ENCODE measurements around the gene STIMATE. TPM values are rescaled to one million over a fixed set of nuclear protein-coding genes. Genes with fewer than 3 reads are reported as not detected.

STIMATE gene
- total and polyA plus RNA-seq, 8 donors = 4.9 to 121 (median 14.0) TPM

DNA sequence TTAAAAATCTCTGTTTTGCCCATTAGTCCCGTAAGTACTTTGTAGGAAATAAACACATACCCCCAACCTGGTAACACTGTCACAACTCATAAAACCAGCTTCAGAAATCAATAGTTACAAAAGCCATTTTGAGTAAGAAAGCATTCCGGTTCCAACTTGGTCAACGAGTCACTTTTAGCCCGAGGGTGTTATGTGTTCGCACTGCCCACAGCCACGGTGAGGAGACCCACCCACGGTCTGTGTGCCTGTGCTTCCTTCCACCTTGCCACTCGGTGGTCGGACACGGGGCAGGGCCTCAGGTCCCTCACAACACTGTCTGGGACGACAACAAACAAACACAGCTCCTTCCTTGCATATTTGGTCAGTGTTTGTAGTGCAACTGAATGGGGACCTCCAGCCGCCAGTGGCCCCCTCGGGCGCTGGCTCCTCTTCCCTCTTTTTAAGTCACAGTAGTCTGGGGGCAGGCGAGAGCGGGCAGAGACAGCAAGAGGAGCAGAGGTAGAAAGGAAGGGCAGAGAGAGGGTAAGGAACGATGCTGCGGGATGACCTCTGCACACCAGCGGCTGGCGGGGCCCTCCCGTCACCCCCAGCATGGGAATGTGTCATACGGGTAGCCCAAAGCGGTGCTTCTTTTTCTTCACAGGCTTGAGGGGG lies 57.3 kb downstream of the STIMATE start:
- Histone ChIP-seq H3K36me3 (peaks cover 14 to 81% (median 68%) of the 10 kb centered on the region in 4 donors), H3K27me3 (no peaks in the 10 kb centered on the region), H3K9me3 (no peaks in the 10 kb centered on the region), H3K4me1 (peaks cover 13 to 38% (median 31%) of the 10 kb centered on the region in 4 donors), H3K4me3 (no peak overlapping the region), H3K27ac (no peak overlapping the region)
- TF ChIP-seq POLR2AphosphoS5 (IDR thresholded peaks at IDR 0.05) (no peak), EP300 (IDR thresholded peaks at IDR 0.05) (no peak), POLR2A (IDR thresholded peaks at IDR 0.05) (no peak)
- TF ChIP-seq, protein P1, sequence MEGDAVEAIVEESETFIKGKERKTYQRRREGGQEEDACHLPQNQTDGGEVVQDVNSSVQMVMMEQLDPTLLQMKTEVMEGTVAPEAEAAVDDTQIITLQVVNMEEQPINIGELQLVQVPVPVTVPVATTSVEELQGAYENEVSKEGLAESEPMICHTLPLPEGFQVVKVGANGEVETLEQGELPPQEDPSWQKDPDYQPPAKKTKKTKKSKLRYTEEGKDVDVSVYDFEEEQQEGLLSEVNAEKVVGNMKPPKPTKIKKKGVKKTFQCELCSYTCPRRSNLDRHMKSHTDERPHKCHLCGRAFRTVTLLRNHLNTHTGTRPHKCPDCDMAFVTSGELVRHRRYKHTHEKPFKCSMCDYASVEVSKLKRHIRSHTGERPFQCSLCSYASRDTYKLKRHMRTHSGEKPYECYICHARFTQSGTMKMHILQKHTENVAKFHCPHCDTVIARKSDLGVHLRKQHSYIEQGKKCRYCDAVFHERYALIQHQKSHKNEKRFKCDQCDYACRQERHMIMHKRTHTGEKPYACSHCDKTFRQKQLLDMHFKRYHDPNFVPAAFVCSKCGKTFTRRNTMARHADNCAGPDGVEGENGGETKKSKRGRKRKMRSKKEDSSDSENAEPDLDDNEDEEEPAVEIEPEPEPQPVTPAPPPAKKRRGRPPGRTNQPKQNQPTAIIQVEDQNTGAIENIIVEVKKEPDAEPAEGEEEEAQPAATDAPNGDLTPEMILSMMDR (IDR thresholded peaks at IDR 0.05) = no peak
- WGBS, 5 donors = 86 to 88% (median 88%) methylated on average over 23 of the region's 23 CpGs
- DNase-seq = no peak
- intact Hi-C loops (cut with DNase I; ENCODE audit: low total_unique reads) = no loop called here

DNA sequence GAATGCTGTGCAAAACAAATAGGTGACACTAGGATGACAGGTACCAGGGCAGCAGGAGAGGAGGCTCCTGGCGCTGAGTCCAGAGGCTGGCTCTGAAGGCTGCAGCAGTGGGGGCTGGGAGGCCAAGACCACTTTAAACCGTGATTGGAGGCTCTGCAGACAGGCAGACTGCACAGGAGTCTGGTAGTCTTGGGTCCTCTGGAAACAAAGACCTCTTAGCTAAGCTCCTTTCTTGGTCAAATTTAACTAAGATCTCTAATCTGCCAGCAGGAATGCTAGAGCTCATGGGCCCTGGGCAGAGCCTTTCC lies 58.1 kb downstream of the STIMATE start:
- Histone ChIP-seq H3K4me3 (no peak overlapping the region), H3K9me3 (no peaks in the 10 kb centered on the region), H3K4me1 (peaks cover 5 to 36% (median 27%) of the 10 kb centered on the region in 4 donors), H3K27me3 (no peaks in the 10 kb centered on the region), H3K27ac (no peak overlapping the region), H3K36me3 (peaks cover 14 to 85% (median 71%) of the 10 kb centered on the region in 4 donors)
- 38 to 67% (median 56%) methylated on average over 1 to 2 of the region's 2 CpGs for WGBS, 5 donors
- intact Hi-C loops (cut with DNase I; ENCODE audit: low total_unique reads) = no loop called here
- no peak for DNase-seq
- TF ChIP-seq POLR2AphosphoS5 (IDR thresholded peaks at IDR 0.05) = no peak
- TF ChIP-seq, protein P1 (IDR thresholded peaks at IDR 0.05) = no peak
- no peak for TF ChIP-seq POLR2A (IDR thresholded peaks at IDR 0.05)
- no peak for TF ChIP-seq EP300 (IDR thresholded peaks at IDR 0.05)

DNA sequence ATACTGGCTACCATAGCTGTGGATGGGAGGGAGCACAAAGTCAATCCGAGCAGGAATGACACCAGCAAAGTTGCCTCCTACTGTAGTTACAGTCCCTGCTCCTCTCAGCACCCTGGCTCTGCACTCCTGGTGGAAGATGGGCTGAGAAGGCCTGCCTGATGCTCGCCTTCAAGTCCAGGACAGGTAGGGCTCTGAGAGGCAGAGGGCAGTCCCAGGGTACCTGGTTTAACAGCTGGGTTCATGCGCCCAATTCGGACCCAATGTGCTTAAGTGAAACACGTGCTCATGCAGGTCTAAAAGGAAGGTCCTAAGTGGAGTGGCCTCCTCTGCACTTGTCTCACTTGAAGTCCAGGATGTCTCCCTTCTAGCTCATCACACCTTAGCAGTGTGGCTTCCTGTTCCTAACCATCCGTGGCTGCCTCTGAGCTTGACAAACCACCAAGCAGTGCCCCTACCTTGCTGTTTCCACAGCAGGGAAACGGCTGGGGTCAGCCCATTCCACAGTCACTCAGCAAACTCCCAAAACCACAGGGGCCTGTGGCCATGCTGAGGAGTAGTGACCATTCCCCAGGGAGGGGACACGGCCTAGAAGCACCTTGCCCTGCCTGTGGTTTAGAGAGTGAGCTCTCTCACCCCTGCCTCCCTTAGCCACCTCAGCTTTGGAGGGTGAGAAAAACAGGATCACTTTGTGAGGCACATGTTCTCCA lies 58.6 kb downstream of the STIMATE start:
- WGBS, 5 donors = 77 to 85% (median 82%) methylated on average over 6 to 8 of the region's 8 CpGs
- H3K4me3 ChIP-seq = no peak overlapping the region
- DNase-seq = no peak
- no peak for TF ChIP-seq POLR2A (IDR thresholded peaks at IDR 0.05)
- TF ChIP-seq, protein P1 (IDR thresholded peaks at IDR 0.05) = no peak
- TF ChIP-seq EP300 (IDR thresholded peaks at IDR 0.05) = no peak
- TF ChIP-seq POLR2AphosphoS5 (IDR thresholded peaks at IDR 0.05) = no peak
- intact Hi-C loops (cut with DNase I; ENCODE audit: low total_unique reads) = no loop called here
- H3K4me1 ChIP-seq = peaks cover 2 to 33% (median 22%) of the 10 kb centered on the region in 4 donors
- H3K27ac ChIP-seq = no peak overlapping the region
- no peaks in the 10 kb centered on the region for H3K9me3 ChIP-seq
- no peaks in the 10 kb centered on the region for H3K27me3 ChIP-seq
- H3K36me3 ChIP-seq = peaks cover 14 to 83% (median 73%) of the 10 kb centered on the region in 4 donors

DNA sequence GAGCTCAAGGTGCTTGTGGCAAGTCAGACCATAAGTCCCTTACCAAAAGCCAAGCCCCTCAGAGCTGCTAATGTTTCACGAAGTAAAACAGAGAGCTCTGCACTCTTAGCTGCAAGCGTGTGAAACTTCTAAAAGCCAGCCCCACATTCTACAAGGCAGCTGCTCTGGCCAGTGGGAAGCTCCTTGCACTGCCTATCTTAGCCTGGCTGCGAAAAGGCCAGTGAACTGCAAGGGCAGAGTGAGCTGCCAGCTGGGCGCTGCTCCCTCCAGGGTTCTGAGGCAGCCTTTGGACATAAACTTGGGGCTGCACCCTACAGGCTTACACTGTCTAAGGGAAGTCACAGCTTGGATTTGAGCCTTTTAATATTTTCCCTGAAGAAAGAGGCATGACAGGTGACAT lies 60.4 kb downstream of the STIMATE start:
- Histone ChIP-seq H3K36me3 (peaks cover 14 to 76% (median 62%) of the 10 kb centered on the region in 4 donors), H3K4me3 (no peak overlapping the region), H3K27ac (no peak overlapping the region), H3K9me3 (no peaks in the 10 kb centered on the region), H3K27me3 (no peaks in the 10 kb centered on the region), H3K4me1 (peaks cover under 1 to 28% (median 13%) of the 10 kb centered on the region in 4 donors)
- intact Hi-C loops (cut with DNase I; ENCODE audit: low total_unique reads) = no loop called here
- TF ChIP-seq POLR2A (IDR thresholded peaks at IDR 0.05) (no peak), EP300 (IDR thresholded peaks at IDR 0.05) (no peak), POLR2AphosphoS5 (IDR thresholded peaks at IDR 0.05) (no peak)
- TF ChIP-seq, protein P1 (IDR thresholded peaks at IDR 0.05) = no peak
- DNase-seq = no peak
- WGBS, 5 donors = 89 to 95% (median 94%) methylated on average over 4 of the region's 4 CpGs

All from stomach (tissue), 9 donors.